GM19324 (cell line): ENCODE results near the gene SPSB2.
"Not testable (repeated sequence)": the region's sequence is repeated elsewhere in the genome, so short reads cannot be mapped to it uniquely, and the experiment has no call there.

ENCODE experiments used
- ATAC-seq: cut with Tn5 transposase; IDR thresholded peaks from one replicate; pipeline ENCODE4 v1.9.1; 2021; ENCODE audit warnings: mild to moderate bottlenecking, moderate library complexity; ENCODE audit not compliant: unreplicated experiment, low FRiP score

The SPSB2 gene

GRCh38 chr12:6873094-6874014, at the start of gene SPSB2:
TSS of gene SPSB2 (minus strand) at chr12:6873303. CDS start at chr12:6872901, 402 bp downstream.
- peak; percentile 88 for ATAC-seq

- ATAC-seq = no peak
Measured at GRCh38 chr12:6921996-6922946, 49.2 kb upstream of the SPSB2 start.

GRCh38 chr12:6921539-6921938, 48.4 kb upstream of the SPSB2 start:
- no peak for ATAC-seq

- ATAC-seq = no peak
Measured at GRCh38 chr12:6919588-6919987, 46.5 kb upstream of the SPSB2 start.

- no peak for ATAC-seq
Measured at GRCh38 chr12:6917491-6918231, 44.6 kb upstream of the SPSB2 start.

GRCh38 chr12:6916426-6917200, 43.5 kb upstream of the SPSB2 start:
- ATAC-seq = no peak

- ATAC-seq = no peak
Measured at GRCh38 chr12:6915789-6916285, 42.7 kb upstream of the SPSB2 start.

- no peak for ATAC-seq
Measured at GRCh38 chr12:6914947-6915788, 42.1 kb upstream of the SPSB2 start.

- ATAC-seq = peak; percentile 72
Measured at GRCh38 chr12:6914246-6914946, 41.3 kb upstream of the SPSB2 start, which contains the start of gene ENO2. TSS of gene ENO2 (plus strand) at chr12:6914580. CDS start at chr12:6915833, 1,253 bp downstream.

GRCh38 chr12:6912164-6912935, 39.2 kb upstream of the SPSB2 start:
- no peak for ATAC-seq

GRCh38 chr12:6909421-6910145, 36.5 kb upstream of the SPSB2 start:
- no peak for ATAC-seq

GRCh38 chr12:6908141-6908540, 35.0 kb upstream of the SPSB2 start:
- not testable (repeated sequence) for ATAC-seq

GRCh38 chr12:6905414-6906040, 32.4 kb upstream of the SPSB2 start:
- ATAC-seq = no peak

- ATAC-seq = peak; percentile 88
Measured at GRCh38 chr12:6904280-6905276, 31.5 kb upstream of the SPSB2 start, which contains the start of gene LRRC23. TSS of gene LRRC23 (plus strand) at chr12:6904822. CDS start at chr12:6905634, 812 bp downstream.

GRCh38 chr12:6903722-6904121, 30.6 kb upstream of the SPSB2 start:
- no peak for ATAC-seq
